GM21717 (cell line): ENCODE results near the gene RALGDS.

Source experiments
- ATAC-seq: cut with Tn5 transposase; IDR thresholded peaks from one replicate; pipeline ENCODE4 v1.9.1; 2021; ENCODE audit warnings: mild to moderate bottlenecking, moderate library complexity; ENCODE audit not compliant: unreplicated experiment

Gene RALGDS

DNA sequence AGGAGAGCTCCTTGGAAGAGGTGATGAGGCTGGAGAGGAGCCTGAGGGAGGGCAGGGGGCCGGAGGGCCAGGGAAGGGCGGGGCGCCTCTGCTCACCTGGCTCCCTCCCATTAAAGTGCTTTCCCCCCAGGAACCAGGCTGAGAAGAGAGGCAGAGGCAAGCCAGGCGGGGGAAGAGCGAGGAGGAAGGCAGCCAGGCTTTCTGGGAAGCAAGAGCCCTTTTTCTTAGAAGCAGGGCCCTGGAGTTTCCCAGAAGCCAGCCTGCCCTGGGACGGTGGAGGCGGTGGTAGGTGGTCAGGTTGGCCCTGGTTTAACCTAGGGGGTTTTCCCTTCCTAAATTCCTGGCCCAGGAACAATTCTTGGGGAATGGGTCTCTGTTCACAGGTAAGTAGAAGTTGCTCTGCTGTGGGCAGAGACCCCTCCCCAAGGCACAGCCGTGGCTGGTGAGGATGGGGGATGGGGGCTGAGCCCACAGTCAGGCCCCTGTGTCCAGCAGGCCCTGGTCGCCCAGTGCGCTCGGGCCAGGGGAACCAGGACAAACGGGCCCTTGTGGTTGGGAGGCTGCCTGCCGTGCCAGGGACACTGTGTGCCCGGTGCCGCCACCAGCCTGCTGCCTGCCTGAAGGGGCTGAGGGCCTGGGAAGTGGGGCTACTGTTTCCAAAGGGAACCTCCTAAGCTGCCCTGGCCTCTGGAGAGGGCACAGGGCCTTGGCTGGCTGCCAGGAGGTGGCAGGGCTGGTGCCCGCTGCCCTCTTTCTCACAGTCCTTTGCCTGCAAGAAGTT lies 16.6 kb upstream of the RALGDS start:
- ATAC-seq = no peak

- ATAC-seq = no peak
Observed at GRCh38 chr9:133135146-133135745, 14.2 kb upstream of the RALGDS start.

- ATAC-seq = no peak
Observed at GRCh38 chr9:133134388-133135145, 13.5 kb upstream of the RALGDS start.

DNA sequence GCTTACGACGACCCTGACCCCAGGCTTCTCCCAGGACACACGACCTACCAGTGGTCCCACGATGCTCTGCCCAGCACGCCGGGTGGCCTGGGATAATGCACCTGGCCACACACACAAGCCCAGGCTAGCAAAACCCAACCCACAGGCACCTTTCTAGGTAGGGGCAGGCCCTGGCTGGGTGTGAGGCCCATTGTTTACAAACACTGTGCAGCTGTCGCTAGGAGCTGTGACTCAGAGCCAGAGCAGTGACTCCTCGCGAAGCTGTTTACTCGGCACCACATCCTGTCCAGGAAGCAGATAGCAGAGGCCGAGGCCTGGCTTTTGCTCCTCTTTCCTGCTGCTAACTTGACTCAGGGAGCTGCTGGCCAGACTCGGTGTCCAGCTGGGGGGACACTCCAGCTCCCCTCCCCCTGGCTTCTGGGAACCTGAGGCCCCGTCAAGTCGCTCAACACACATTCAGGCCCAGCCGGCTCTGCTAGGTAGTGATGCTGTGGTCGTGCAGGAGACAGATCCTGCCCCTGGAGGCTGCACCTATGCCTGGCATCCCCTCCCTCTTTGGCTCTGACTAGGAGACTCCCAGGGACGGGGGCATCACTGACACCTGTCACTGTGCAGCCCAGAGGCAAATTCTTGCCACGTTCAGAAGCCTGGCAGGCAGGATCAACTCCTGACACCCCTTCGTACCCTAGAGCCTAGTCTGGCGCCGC lies 12.8 kb upstream of the RALGDS start:
- ATAC-seq = peak; percentile 65

DNA sequence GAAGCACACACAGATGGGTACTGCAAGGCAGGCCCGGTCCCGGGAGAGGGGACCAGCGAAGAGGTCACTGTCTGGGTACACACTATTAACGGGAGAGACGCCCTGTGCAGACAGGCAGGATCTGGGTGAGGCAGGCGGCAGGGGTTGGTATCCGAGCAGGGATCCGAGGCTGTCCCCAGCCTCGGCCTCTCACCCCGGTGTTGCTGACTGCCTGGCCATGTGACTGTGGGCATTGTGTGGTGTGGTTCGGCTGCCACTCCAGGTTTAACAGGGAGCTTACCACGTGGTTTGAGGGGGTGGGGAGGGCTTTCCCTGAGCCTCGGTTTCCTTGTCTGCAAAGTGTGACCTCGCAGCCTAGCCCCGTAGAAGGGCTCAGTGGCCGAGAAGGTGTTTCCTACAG lies 11.1 kb upstream of the RALGDS start:
- no peak for ATAC-seq

GRCh38 chr9:133131506-133131905 lies 10.5 kb upstream of the RALGDS start:
- no peak for ATAC-seq

DNA sequence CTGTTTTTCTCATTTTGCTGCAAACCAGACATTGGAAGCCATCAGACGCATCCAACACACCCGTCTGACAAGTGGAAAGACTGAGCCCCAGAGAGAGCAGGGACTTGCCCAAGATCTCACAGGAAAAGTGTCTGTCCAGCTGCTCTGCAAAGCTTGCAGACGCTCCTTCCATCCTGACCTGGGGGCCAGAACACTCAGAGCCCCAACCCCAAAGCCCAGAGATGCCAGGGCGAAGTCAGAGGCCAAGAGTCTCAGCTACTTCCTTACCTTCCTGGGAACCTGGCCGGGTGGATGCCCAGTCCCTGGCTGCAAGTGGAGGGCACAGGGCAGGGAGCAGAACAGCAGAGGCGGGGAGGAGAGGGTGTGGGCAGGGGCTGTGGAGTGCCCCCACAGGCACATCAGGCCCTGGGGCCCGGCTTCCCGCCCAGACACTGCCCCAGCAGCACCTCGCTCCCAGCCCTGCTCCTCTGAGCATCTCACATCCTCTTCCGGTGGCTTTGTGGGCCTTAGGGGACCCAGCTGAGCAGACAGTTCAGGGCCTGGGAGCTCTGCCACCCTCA lies 9.7 kb upstream of the RALGDS start:
- no peak for ATAC-seq

GRCh38 chr9:133129001-133129795 lies 8.2 kb upstream of the RALGDS start:
- no peak for ATAC-seq

- ATAC-seq = no peak
Observed at GRCh38 chr9:133128152-133128551, 7.1 kb upstream of the RALGDS start.

- ATAC-seq = no peak
Observed at GRCh38 chr9:133127340-133127981, 6.4 kb upstream of the RALGDS start.

DNA sequence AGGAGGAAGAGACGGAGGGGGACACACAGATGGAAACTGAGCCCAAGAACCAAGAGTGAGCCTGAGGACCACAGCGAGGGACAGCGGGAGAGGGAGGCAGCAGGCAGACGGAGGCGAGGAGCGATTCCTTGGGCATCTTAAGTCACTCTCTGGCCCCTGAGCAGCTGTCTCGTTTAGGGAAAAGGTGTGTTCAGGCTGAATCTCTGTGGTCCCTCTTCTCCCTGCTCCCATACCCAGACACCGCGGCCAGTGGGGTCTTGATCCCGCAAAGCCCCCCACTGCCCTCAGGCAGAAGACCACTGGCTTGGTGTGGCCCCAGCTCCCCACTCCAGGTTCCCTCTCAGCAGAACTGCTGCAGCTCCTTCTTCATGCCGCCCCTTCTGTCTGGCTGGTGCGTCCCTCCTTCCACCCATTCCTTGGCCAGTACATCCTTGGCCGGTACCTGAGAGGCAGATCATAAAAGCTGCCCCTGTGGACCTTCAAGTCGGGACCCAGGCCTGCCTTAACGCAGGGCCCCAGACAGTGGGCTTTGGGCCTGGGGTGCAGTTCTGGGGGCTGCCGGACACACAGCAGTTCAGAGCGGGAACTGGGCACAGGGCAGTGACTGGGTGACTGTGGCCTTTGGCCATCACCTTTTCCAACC lies 5.8 kb upstream of the RALGDS start:
- no peak for ATAC-seq

- peak; percentile 37 for ATAC-seq
Observed at GRCh38 chr9:133125941-133126696, 5.1 kb upstream of the RALGDS start.

DNA sequence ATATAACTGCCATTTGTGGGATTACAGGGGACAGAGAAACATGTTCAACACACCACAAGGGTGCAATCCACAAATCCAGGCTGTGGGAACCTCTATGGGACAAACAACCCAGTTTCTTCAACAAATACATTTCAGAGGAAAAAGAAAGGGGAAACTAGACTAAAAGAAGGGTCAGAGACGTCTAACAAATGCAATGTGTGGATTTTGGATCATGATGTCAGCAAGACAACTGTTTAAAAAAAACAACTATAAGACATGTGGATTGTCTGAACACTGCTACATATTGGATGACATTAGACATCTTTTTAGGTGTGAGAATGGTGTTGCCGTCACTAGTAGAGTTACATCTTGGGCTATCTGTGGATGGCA lies 3.9 kb upstream of the RALGDS start:
- no peak for ATAC-seq

DNA sequence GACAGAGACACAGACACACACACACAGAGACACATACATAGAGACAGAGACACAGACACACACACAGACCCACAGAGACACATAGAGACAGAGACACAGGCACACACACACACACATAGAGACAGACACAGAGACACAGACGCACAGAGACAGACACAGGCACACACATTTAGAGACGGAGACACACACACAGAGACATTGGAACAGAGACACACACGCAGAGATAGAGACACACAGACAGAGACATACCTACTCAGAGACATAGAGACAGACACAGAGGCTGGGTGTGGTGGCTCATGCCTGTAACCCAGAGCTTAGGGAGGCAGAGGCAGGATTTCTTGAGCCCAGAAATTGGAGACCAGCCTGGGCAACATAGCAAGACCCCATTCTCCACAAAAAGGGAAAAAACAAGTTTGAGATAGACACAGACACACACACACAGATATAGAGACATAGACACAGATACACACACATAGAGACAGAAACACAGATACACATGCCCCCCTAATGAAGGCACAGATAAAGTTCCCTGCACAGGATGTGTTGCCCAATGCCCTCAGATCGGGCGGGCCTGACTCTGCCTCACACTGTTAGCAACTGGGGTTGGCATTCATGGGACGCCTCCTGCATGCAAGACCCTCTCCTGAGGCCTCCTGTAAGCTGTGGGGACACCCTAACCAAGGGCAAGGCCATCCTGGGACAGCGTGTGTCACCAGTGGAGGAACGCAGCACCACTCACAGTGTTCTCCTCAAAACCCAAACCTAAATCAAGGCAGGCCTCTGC lies 3.3 kb upstream of the RALGDS start:
- no peak for ATAC-seq

DNA sequence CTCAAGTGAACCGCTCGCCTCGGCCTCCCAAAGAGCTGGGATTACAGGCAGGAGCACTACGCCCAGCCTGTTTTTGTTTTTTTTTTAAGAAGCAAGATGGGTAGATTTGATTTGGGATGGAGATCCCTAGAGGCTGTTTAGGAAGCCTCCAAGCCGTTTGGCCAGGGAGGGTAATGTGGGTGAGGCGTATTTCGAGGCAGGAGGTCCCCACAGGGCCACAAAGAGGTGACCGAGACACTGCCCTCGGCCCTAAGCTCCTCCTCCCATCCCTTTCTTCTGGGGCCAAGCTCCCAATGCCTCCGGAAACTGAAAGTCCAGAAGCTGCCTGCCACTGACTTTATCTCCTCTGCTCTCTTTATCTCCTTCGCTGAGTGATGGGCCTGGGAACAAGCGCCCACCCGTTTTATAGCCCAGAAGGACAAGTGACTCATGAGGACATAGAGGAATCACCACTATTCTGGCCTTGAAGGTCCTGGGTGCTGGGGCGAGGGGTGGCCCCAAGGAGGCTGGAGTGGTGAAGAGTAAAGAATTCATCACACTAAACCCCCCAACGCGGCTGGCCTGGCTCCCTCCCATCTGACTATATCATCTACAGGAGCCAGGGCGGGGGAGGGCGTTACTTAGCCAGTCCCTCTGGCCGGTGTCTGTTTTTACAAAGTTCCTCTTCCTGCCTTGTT lies 2.0 kb upstream of the RALGDS start:
- no peak for ATAC-seq

GRCh38 chr9:133122605-133122934 lies 1.5 kb upstream of the RALGDS start:
- no peak for ATAC-seq

DNA sequence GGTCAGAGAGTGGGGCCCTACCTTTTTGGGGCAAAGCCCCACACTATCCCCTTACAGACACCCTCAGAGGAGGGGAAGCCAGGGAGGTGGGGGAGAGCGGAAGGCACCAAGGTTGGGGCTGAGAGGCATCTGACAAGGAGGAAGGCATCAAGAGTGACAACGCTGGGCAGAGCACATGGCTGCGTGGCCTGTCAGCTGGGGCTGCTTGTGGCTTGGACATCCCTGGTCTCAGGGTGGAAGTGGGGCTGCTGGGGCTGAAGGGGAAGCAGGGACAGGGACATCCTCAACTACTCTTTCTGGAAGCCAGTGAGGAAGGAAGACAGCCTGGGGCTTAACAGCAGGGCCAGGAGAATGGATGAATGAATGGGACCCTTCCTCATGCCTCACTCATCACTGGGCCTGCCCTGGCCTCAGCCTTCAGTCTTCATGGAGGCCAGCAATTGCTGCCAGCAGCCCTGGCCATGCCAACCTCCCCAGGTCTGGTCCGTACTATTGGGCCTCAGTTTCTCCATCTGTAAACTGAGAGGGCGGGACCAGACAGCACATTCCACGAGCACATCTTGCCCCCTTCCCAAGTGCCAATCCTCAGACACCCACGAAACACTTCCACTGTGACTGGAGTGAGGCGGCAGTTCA lies 993 bp upstream of the RALGDS start:
- ATAC-seq = no peak
